Central memory CD8-positive, alpha-beta T cell (primary cell): ENCODE results near the gene DEAF1.
A peak's percentile ranks its signal among the peaks of the same experiment; 100 is the strongest.
"Not testable (repeated sequence)": the region's sequence is repeated elsewhere in the genome, so short reads cannot be mapped to it uniquely, and the experiment has no call there.

Experiments
- ATAC-seq: fragments of 150-1000 bp; cut with Tn5 transposase; replicated peaks from 2 replicates; pipeline ENCODE4 v1.10.0; 2022; ENCODE audit warnings: mild to moderate bottlenecking, moderate FRiP score, moderate number of reproducible peaks; ENCODE audit not compliant: poor library complexity, severe bottlenecking; ENCODE audit errors: extremely low read depth
- DNase-seq, 2 donors: peaks; one replicate each; pipeline ENCODE4 v3.0.0; 2021; ENCODE audit warnings: low spot score in 2 of 2
- H3K27ac Mint-ChIP-seq: one replicate; pipeline ENCODE4 v1.8.0; 2022; ENCODE audit warnings: low read depth, mild to moderate bottlenecking, moderate library complexity, mixed read lengths
- H3K27me3 Mint-ChIP-seq: one replicate; pipeline ENCODE4 v1.8.0; 2022; ENCODE audit warnings: mixed read lengths
- H3K36me3 Mint-ChIP-seq: one replicate; pipeline ENCODE4 v1.8.0; 2022; ENCODE audit warnings: mild to moderate bottlenecking, moderate library complexity, mixed read lengths; ENCODE audit not compliant: insufficient read depth
- H3K4me1 Mint-ChIP-seq: one replicate; pipeline ENCODE4 v1.8.0; 2022; ENCODE audit warnings: mixed read lengths
- H3K4me3 Mint-ChIP-seq: one replicate; pipeline ENCODE4 v1.8.0; 2022; ENCODE audit warnings: mild to moderate bottlenecking, moderate library complexity, mixed read lengths
- H3K9me3 Mint-ChIP-seq: one replicate; pipeline ENCODE4 v1.8.0; 2022; ENCODE audit warnings: mixed read lengths

Gene DEAF1, protein sequence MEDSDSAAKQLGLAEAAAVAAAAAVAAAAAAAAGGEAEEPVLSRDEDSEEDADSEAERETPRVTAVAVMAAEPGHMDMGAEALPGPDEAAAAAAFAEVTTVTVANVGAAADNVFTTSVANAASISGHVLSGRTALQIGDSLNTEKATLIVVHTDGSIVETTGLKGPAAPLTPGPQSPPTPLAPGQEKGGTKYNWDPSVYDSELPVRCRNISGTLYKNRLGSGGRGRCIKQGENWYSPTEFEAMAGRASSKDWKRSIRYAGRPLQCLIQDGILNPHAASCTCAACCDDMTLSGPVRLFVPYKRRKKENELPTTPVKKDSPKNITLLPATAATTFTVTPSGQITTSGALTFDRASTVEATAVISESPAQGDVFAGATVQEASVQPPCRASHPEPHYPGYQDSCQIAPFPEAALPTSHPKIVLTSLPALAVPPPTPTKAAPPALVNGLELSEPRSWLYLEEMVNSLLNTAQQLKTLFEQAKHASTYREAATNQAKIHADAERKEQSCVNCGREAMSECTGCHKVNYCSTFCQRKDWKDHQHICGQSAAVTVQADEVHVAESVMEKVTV

DNA sequence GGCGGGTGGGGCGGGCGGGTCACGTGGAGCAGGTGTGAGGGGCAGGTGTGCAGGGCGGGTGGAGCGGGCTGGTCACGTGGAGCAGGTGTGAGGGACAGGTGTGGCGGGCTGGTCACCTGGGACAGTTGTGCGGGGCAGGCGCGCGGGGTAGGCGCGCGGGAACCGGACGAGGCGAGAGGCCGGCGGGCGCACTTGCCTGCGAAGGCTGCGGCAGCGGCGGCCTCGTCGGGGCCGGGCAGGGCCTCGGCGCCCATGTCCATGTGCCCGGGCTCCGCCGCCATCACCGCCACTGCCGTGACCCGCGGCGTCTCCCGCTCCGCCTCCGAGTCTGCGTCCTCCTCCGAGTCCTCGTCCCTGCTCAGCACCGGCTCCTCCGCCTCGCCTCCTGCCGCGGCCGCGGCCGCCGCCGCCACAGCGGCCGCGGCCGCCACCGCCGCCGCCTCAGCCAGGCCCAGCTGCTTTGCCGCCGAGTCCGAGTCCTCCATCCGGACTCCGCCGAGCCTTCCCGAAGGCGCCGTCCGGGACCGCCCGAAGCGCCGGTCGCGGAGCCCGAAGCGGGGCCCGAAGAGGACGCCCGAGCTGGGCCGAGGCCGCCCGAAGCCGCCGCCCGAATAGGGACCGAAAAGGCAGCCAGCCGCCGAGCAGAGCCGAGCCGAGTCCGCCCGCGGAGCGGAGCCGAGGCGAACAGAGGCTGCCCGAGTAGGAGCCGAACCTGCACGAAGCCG is at the start of gene DEAF1:
Gene DEAF1, minus strand, starts transcription at position 660 of the 725 bp plus-strand sequence. Its CDS starts 175 bp downstream, at position 485.
- peak within 1 kb of the TSS; percentile 83 for H3K4me3 Mint-ChIP-seq
- peaks cover 13% of the 10 kb centered on the region for H3K36me3 Mint-ChIP-seq
- H3K4me1 Mint-ChIP-seq = peaks cover 29% of the 10 kb centered on the region
- no peaks in the 10 kb centered on the region for H3K9me3 Mint-ChIP-seq
- no peaks in the 10 kb centered on the region for H3K27me3 Mint-ChIP-seq
- DNase-seq = peak in 1 of 2 donors; percentile 99
- H3K27ac Mint-ChIP-seq = peak within 1 kb of the TSS; percentile 87
- ATAC-seq = peak; percentile 80

DNA sequence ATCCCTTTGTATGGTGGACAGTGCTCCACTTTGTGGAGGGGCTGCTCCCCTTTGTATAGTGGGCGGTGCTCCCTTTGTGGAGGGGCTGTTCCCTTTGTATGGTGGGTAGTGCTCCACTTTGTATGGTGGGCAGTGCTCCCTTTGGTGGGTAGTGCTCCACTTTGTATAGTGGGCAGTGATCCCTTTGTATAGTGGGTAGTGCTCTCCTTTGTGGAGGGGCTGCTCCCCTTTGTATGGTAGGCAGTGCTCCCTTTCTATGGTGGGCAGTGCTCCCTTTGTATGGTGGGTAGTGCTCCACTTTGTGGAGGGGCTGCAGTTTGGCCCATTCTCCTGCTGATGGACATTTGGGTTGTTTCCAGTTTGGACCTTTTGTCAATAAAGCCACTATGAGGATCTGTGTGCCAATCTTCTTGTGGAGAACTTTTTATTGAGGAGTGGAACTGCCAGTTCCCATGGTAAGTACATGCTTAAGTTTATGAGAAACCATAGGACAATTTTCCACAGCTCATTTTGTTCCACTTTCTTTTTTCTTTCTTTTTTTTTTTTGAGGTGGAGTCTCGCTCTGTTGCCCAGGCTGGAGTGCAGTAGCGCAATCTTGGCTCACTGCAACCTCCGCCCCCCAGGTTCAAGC is 47.7 kb upstream of the DEAF1 start:
- no peak overlapping the region for H3K27ac Mint-ChIP-seq

DNA sequence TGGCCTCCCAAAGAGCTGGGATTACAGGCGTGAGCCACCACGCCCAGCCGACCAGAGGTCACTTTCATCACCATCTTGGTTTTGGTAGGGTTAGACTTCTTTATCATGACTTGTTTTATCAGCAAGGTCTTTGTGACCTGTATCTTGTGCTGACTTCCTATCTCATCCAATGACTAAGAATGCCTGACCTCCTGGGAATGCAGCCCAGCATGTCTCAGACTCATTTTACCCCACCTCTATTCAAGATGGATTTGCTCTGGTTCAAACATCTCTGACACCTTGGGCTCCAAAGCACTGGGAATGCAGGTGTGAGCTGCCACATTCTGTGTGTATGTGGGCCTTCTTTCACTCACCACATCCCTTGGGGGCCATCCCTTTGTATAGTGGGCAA is 47.1 kb upstream of the DEAF1 start:
- Mint-ChIP-seq H3K4me1 (peaks cover 12% of the 10 kb centered on the region), H3K4me3 (no peak overlapping the region), H3K9me3 (no peaks in the 10 kb centered on the region), H3K27me3 (no peaks in the 10 kb centered on the region), H3K27ac (no peak overlapping the region), H3K36me3 (no peaks in the 10 kb centered on the region)
- ATAC-seq (no peak), DNase-seq (no peak)

More for the DNA sequence above, 47.7 kb upstream of the DEAF1 start:
- H3K36me3 Mint-ChIP-seq = no peaks in the 10 kb centered on the region
- no peaks in the 10 kb centered on the region for H3K9me3 Mint-ChIP-seq
- ATAC-seq (no peak), DNase-seq (no peak)
- peaks cover 8% of the 10 kb centered on the region for H3K4me1 Mint-ChIP-seq
- H3K4me3 Mint-ChIP-seq = no peak overlapping the region
- H3K27me3 Mint-ChIP-seq = no peaks in the 10 kb centered on the region

DNA sequence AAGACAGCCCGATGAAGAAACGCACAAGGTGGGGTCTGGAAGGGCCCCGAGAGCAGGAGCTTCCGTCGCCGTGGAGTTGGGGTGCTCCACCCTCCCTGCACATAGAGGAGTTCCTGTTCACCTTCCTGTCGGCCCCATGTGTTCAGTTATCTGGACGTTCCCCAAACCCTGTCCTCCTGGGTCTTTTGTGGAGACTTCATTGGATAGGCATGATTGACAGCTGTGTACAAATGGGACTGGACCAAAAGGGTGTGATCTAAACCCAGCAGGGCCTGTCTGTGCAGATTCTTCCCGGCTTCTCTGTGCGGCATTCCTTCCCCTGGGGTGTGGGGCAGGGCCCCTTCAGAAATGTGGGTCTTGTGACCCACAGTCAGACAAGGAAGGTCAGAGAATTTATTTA is 42.9 kb upstream of the DEAF1 start:
- not testable (repeated sequence) for H3K4me1 Mint-ChIP-seq, H3K27me3 Mint-ChIP-seq, H3K27ac Mint-ChIP-seq, H3K9me3 Mint-ChIP-seq, H3K36me3 Mint-ChIP-seq, DNase-seq, ATAC-seq
- peak overlapping the region; percentile 31 for H3K4me3 Mint-ChIP-seq

DNA sequence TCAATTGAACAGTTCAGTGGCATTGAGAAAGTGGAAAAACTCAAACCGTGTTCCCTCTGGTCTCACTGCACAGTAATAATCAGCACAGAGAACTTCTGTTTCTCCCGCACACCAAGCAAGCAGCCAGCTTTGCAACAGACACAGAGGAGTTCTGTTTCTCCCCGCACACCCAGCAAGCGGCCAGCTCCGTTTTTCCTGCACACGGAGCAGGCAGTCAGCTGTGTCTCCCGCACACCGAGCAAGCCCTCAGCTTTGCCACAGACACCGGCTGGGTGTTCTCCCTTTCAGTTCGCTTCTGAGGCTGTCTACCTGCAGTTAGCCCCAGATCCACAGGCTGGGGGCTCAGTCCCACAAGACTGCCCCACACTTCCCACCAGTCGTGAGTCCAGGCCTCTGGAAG is 42.3 kb upstream of the DEAF1 start:
- no peaks in the 10 kb centered on the region for H3K27me3 Mint-ChIP-seq
- H3K4me1 Mint-ChIP-seq = peaks cover 8% of the 10 kb centered on the region
- peak overlapping the region; percentile 31 for H3K4me3 Mint-ChIP-seq
- H3K27ac Mint-ChIP-seq = no peak overlapping the region
- ATAC-seq (no peak), DNase-seq (no peak)
- no peaks in the 10 kb centered on the region for H3K36me3 Mint-ChIP-seq
- no peaks in the 10 kb centered on the region for H3K9me3 Mint-ChIP-seq

DNA sequence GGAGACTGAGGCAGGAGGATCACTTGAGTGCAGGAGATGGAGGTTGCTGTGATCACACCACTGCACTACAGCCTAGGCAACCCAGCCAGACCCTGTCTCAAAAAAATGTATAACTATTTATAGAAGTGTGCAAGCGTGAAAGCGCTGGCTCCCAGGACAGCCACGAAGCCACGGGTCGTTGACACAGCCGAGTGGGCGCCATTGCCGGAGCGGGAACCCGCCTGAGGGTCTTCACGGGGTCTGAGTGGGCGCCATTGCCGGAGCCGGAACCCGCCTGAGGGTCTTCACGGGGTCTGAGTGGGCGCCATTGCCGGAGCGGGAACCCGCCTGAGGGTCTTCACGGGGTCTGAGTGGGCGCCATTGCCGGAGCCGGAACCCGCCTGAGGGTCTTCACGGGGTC is 39.5 kb upstream of the DEAF1 start:
- not testable (repeated sequence) for H3K9me3 Mint-ChIP-seq, ATAC-seq, H3K27me3 Mint-ChIP-seq, H3K36me3 Mint-ChIP-seq, H3K4me3 Mint-ChIP-seq, H3K4me1 Mint-ChIP-seq, DNase-seq, H3K27ac Mint-ChIP-seq

DNA sequence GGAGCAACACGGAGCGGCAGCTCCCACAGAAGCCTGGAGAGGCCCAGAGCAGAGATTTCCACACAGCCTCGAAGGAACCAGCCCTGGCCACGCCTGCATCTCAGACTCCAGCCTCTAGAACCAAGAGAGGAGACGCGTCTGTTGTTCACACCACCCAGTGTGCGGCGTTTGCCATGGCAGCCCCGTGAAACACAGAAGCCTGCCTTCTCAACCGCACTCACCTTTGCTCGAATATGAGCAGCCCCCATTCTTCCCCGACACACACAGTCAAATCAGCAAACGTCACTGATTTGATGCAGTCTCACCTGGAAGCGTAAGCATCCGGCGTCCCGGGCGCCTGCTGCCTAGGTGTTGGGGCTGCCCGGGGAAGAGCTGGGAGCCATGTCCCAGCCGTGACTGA is 38.0 kb upstream of the DEAF1 start:
- no peaks in the 10 kb centered on the region for H3K27me3 Mint-ChIP-seq
- H3K4me1 Mint-ChIP-seq = peaks cover 8% of the 10 kb centered on the region
- H3K4me3 Mint-ChIP-seq = no peak overlapping the region
- no peaks in the 10 kb centered on the region for H3K9me3 Mint-ChIP-seq
- no peak for DNase-seq
- no peak for ATAC-seq
- H3K36me3 Mint-ChIP-seq = no peaks in the 10 kb centered on the region
- H3K27ac Mint-ChIP-seq = no peak overlapping the region

DNA sequence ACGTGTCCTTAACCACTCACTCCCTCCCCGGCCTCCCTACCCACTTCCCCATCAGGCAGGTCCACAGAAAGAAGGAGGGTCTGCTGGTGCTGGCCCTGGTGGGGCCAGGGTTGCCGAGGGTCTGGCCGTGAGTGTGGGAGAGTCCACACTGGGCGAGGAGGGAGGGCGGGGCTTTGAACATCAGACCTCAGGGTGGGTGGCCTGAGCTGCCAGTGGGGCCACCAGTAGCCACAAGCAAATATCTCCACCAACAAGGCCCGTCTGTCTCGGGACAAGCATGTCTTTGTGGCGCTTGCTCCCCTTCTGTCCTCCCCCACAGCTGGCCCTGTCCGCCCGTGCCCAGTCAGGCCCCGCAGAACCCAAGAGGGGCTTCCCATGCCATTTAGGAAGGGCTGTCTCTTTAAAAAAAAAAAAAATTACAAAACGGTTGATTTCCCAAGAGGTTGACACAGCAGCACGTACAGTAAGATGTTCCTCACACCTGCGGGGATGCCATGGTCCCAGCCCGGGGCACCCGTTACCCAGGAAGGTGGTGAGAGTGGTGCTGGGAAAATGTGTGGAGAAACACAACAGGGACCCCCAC is 34.6 kb upstream of the DEAF1 start:
- Mint-ChIP-seq H3K27me3 (peaks cover under 1% of the 10 kb centered on the region), H3K27ac (no peak overlapping the region), H3K9me3 (no peaks in the 10 kb centered on the region), H3K4me1 (no peaks in the 10 kb centered on the region), H3K36me3 (peaks cover under 1% of the 10 kb centered on the region), H3K4me3 (no peak overlapping the region)
- no peak for ATAC-seq
- no peak for DNase-seq

DNA sequence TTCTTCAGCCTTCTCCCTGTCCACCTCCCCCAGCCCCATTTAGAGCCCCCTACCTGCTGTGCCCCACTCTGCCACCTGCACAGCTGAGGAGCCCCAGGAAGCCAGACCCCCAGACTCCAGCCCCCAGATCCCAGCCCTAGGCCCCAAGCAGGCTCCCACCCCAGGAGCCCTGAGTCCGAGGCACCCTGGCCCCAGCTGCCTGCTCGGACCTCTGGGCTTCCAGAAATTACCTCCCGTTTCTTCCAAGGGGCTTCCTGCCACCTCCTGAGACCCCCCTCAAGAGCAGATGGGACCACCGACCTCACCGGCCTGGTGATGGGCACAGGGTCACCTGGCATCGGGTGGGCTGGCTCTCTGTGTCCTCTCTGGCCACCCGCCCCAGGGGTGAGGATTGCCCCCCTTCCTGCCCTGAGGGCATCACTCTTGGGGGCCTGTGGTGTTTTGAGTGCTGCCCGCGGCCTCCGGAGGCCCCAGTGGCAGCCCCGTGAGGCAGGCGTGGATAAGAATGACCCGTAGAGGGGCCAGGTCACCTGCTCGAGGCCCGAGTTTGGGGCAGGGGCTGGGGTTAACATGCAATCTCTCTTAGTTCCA is 34.0 kb upstream of the DEAF1 start:
- ATAC-seq = no peak
- H3K9me3 Mint-ChIP-seq = no peaks in the 10 kb centered on the region
- peaks cover 7% of the 10 kb centered on the region for H3K27me3 Mint-ChIP-seq

DNA sequence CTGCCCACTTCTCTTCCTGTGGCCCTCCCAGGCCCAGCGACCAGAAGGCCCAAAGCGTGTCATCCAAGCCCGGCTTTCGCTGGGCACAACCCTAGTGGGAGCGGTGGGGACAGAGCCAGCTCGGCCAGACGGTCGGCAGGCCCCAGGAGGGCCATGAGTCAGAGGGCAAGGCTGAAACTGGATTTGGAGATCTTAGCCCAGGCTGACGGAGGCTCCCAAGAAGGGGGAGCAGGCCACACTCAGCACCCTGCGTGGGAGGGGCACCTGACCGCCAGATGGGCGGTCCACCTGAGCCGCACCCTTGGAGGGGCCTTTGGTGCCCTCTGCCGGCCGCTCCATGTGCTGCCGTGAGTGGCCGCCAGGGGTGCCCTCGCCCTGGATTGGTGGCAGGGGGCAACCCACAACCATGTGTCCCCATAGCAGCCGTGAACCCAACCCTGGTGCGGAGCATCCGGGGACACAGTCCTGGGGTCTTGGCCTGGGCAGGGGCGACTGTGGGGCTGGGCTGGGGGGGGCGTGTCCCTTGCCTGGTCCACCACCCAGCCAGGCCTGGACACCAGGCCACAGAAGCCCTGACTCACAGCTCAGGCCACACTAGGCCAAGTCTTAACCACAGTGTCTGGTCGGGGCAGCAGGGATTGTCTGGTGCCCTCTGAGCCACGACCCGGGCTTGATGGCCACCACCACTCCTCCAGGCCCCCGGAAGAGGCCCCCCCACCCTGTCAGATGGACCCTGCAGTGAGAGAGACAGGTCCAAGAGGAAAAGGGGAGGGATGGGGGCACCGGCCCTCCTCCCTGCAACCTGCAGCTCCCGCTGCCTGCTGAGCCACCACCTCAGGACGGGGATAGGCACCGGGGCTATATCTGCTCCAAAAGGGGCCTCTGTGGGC is 33.1 kb upstream of the DEAF1 start:
- peaks cover 3% of the 10 kb centered on the region for H3K4me1 Mint-ChIP-seq
- ATAC-seq (peak; percentile 80), DNase-seq (peak; percentile 65 to 67)
- H3K27me3 Mint-ChIP-seq = peaks cover 16% of the 10 kb centered on the region
- peaks cover 3% of the 10 kb centered on the region for H3K36me3 Mint-ChIP-seq
- no peaks in the 10 kb centered on the region for H3K9me3 Mint-ChIP-seq
- no peak overlapping the region for H3K4me3 Mint-ChIP-seq
- H3K27ac Mint-ChIP-seq = no peak overlapping the region

More for the DNA sequence above, 34.0 kb upstream of the DEAF1 start:
- Mint-ChIP-seq H3K4me3 (no peak overlapping the region), H3K27ac (no peak overlapping the region), H3K36me3 (peaks cover 2% of the 10 kb centered on the region), H3K4me1 (no peaks in the 10 kb centered on the region)
- no peak for DNase-seq

DNA sequence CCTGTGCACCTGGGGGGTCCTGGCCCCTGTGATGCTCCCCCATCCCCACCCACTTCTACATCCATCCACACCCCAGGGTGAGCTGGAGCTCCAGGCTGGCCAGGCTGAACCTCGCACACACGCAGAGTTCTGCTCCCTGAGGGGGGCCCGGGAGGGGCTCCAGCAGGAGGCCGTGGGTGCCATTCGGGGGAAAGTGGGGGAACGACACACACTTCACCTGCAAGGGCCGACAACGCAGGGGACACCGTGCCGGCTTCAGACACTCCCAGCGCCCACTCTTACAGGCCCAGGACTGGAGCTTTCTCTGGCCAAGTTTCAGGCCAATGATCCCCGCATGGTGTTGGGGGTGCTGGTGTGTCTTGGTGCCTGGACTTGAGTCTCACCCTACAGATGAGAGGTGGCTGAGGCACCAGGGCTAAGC is 32.3 kb upstream of the DEAF1 start:
- Mint-ChIP-seq H3K9me3 (no peaks in the 10 kb centered on the region), H3K27ac (no peak overlapping the region), H3K4me3 (peak overlapping the region; percentile 74), H3K27me3 (peaks cover 20% of the 10 kb centered on the region), H3K36me3 (peaks cover 4% of the 10 kb centered on the region), H3K4me1 (peaks cover 6% of the 10 kb centered on the region)
- DNase-seq (no peak), ATAC-seq (no peak)
